ENCODE data around the gene DNAH8.

Gene DNAH8

DNA sequence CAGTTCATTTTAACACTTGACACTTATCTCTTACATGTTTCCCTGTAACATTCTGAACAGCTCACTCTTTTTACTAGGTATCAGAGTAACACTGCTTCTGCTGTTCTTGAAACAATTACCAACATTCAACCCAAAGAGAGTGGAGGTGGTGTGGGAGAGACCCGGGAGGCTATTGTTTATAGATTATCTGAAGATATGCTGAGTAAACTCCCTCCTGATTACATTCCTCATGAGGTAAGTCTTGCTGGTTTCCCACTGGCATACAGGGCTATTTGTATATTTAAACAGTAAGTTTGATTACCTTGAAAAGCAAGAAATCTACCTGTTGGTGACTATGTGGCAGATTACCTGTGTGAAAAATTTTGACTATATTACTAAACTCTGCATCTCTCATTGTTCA is 293.6 kb downstream of the DNAH8 start:
- no peak for DNase-seq (ENCODE audit: low read depth in 2 of 2)

DNA sequence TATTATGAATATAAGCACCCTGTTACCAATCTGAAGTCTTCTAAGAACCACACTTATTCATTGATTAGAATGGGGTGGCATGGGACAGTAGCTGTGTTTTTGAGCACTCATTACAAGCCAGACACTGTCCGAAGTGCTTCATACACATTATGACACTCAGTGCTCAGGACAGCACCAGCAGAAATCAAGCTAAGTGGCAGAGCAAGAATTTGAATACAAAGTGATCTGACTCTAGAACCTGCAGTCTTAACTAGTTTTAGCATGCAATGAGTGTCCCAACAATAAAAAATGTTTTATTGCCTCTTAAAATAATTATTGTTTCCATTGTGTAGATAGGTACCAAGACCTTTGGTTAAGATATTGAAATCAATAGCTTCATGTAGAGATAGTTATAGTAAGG is 294.4 kb downstream of the DNAH8 start:
- DNase-seq (ENCODE audit: low read depth in 2 of 2), result no peak

DNA sequence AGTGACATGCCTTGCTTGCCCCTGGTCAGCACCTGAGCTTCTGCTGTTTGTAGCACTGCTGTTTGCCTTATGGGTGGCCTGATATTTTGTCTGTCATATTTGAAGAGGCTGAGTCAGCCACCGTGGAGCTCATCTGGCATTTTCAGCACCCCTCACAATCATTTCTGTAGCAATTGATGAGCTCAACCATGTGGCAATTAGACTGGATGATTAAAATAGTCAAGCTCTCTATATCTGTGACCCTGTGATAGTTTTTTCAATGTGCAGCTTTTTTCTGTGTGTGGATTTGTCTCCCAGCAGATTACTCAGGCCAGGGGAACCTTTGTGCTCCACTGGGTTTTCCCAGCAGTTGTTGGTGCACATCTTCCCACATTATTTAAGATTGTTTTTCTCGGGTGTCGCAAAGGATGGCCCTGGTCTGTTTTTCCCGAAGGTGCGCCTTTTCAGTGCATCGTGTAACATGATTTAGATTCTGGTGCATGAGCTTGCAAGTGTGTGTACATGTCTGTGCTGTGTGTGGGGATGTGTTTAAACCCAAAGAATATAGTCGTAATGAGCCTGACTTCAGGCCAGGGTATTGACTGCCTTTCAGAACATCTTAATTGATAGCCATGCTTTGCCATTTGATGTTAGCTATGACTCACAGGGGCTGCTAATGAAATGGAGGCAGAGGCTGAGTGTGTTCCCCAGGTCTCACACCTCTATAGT is 301.9 kb downstream of the DNAH8 start:
- no peak for DNase-seq (ENCODE audit: low read depth in 2 of 2)

DNA sequence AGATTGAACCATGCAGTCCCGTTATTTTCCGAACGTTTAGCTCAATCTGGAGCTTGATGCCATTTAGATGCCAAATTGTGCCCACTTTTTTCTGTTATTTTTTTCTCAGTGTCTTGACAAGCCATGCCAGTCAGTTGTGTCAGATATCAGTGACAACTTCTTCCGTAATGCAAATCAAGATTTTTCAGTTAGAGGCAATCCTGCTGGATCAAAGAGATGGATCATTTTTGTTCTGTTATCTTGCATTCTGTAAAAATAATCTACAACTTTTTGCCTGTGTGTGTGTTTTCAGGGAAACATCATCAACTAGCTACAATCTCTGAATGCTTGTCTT is 302.4 kb downstream of the DNAH8 start:
- DNase-seq (ENCODE audit: low read depth in 2 of 2), result no peak

- no peak for DNase-seq (ENCODE audit: low read depth in 2 of 2)
Observed at GRCh38 chr6:39018103-39018502, 303.0 kb downstream of the DNAH8 start.

DNA sequence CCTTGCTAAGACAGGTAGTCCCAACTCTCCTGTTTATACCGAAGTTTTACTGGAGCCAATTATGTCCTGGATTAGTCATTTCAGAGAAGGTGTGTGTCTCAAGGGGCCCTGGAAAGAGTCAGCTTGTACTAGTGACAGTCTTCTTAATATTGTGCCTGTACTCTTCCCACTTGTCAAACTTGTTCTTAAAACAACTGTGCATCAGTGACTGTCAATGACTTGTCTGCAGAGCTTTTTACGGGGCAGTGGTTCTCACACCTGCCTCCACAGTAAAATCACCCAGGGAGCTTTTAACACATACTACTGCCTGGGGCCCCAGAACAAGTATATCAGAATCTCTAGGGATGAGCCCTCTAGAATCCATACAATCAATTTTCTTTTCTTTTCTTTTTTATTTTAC is 305.0 kb downstream of the DNAH8 start:
- no peak for DNase-seq (ENCODE audit: low read depth in 2 of 2)

DNA sequence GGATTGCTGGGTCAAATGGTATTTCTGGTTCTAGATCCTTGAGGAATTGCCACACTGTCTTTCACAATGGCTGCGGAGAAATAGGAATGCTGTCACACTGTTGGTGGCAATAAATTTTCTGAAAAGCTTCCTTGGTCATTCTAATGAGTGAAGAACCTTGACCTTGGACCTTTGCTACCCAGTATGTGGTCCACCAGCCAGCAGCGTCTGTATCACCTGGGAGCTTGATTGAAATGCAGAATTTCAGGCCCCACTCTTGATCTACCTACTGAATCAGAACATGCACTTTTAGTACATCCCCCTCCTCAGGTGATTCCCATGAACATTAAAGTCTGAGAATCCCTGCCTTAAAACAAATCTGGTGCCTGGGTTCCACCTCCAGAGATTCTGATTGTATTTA is 305.9 kb downstream of the DNAH8 start:
- no peak for DNase-seq (ENCODE audit: low read depth in 2 of 2)

DNA sequence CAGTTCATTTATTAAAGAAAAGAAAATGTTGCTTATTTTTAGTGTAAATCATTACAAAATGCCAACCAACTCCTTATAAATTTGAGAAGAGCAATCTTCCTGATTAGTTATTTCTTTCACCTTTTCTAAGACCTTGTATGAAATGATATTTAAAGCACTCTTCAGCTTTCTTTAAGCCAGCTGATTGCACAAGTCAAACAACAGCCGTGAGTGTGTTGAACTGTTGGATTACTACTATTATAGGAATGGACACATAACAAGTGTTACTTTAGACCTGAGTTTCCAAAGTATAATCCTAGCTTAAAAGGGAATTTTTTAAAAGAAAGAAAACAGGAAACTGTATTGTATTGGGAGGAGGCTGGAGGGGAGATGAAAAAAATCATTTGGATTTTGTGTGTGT is 306.7 kb downstream of the DNAH8 start:
- DNase-seq (ENCODE audit: low read depth in 2 of 2), result no peak

DNA sequence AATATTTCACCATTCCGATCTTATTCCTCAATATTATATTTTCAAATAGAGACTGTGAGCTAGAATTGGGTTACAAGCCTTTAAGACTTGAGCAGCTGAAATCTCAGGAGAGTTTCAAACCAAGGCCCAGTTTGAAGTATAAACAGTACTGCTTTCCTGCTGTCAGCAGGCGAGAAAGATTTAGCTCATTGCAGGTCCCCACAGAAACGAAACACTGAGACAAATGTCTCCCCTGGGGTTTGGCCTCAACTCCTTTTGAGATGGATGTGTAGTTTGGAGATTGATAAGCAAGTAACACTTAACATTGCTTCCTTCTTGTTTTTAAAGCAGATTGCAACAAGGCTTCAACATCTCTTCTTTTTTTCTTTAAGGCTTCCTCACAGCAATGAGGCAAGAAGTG is 311.1 kb downstream of the DNAH8 start:
- no peak for DNase-seq (ENCODE audit: low read depth in 2 of 2)

- peak; percentile 20 to 27 for DNase-seq (ENCODE audit: low read depth in 2 of 2)
Observed at GRCh38 chr6:39029156-39030011, 314.3 kb downstream of the DNAH8 start.

DNA sequence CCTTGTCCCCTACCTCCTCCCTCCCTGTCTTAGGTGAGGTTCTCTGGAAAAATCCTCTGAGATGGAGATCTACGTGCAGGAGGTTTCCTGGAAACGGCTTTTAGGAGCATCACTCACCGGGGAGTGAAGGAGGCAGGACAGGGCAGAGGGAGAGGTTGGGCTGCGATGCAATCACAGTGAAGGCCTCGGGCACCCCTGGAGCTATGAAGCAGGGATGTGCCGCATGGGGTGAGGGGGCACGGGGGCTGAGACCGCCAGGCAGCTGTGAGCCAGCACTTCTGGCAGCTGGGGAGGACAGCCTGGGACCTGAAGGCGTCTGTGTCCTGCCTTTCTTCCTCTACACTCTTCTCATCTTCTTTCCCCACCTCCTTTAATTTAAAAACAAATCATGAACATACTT is 320.6 kb downstream of the DNAH8 start:
- DNase-seq (ENCODE audit: low read depth in 2 of 2), result no peak

DNA sequence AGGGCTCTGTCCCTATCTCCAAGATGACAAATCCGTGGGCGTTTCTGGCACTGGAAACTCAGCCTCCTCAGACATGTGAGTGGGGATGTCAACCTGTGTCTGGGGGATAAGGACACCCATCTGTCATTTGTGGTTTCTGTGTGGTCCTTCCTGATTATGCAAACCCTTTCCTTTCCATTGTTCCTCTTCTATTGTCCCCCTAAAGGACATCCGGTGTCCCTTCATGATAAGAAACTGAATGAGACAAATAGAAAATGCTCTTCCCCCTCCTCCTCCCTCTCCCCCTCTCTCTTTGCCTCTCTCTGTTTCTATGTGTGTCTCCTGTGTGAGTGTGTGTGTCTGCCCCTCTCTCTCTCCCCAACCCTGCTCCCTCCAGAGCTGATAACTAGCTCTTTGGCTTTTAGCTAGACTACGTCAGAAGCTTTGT is 322.0 kb downstream of the DNAH8 start:
- no peak for DNase-seq (ENCODE audit: low read depth in 2 of 2)

DNA sequence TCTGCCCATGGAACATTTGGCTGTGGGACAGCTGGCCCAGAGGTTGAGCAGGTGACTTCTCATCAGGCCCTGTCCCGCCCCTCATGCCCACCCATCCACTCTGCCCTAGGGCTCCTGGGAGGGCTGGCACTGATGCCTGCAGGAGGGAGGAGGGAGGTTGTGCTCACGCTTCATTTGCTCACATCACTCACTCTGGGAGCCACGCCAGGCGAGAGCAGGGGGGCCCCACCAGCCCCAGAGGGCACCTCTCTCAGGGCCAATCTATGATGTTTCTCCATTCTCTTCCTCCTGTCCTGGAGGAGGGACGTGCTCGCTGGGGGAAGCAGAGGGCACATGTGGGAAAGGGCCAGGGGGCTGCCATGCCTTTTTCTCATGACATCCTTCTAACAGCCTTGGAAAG is 322.6 kb downstream of the DNAH8 start:
- DNase-seq (ENCODE audit: low read depth in 2 of 2), result no peak

DNA sequence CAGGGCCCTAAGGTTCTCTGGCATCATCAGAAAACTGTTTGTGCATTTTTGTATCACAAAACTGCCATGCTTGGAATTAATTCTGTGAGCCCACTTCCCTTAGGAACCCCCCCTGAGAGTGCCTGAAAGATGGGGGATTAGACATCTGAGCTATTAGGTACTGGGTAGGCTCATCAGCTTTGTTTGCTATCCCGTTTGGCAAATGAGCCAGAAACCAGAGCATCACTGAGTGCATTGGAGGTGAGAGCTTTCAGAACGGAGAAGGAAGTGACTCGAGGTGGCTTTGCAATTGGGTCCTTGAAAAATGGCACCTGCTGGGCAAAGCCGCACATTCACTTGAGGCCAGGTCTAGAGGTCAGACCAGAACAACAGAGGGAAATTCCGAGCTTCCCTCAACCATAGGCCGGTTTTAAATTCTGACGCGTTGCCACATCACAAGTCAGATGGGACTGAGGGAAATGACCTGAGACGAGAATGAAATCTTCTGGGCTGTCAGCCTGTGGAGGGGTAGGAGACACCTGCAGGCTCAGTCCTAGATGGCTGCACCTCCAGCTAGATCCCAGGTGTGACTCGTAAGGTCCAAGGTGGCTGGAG is 325.1 kb downstream of the DNAH8 start:
- DNase-seq (ENCODE audit: low read depth in 2 of 2), result no peak

- DNase-seq (ENCODE audit: low read depth in 2 of 2), result no peak
Observed at GRCh38 chr6:39041072-39041471, 326.0 kb downstream of the DNAH8 start.

DNA sequence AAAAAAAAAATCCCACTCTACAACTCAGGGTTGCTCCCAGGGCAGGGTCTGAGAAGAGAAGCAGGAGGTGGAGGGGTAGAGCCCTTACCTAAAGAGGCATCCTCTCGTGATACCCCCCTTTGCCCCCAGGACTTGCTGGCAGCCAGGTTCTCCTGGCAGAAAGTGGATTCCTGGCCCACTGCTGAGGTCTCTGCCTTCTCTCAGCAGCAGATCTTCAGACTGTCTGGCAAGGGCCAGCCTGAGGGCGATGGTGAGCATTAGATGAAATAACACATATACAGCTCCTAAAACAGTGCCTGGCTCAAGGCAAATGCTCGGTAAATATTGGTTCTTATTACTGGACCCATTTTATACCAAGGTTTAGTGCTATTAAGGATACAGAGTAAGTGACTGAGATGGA is 328.7 kb downstream of the DNAH8 start:
- DNase-seq (ENCODE audit: low read depth in 2 of 2), result no peak

- no peak for DNase-seq (ENCODE audit: low read depth in 2 of 2)
Observed at GRCh38 chr6:39044181-39044580, 329.1 kb downstream of the DNAH8 start.

GRCh38 chr6:39047434-39048327 is 332.6 kb downstream of the DNAH8 start:
- DNase-seq (ENCODE audit: low read depth in 2 of 2), result no peak

DNA sequence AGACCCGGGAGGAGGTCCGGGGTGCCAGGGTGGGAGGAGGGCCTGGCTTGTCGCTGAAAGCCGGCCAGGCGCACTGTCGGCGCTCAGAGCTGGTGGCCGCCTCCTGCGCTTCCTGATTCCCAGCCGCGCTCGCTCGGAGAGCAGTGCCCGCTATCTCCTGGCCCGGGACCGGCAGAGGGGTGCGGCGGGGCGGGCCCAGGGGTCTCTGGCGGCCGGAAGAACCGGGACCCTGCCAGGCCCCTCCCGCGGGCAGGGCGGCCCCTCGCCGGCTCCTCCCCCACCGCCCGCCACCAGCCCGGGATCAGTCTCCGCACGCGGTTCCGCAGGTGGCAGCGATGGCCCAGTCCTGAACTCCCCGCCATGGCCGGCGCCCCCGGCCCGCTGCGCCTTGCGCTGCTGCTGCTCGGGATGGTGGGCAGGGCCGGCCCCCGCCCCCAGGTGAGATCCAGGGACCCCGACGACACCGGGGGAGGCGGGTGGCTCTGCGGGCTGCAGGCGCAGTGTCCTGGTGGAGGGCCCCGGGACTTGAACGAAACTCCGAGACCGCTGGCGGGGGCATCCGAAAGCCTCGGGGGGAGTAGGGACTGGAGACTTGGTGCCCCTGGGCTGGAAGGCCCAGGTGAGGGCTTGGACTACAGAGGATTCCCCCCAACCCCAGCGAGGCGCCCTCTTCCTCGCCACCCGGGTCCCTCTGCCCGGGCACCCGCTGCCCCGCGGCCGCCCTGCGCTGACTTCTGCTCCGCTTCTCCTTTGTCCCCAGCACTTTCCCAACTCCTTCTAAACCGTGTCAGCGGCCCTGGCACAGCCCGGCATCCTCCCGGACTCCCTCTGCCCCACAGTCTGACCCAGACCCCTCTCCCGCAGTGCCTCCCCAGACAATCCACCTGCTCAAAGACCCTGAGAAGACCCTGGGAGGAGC is 333.6 kb downstream of the DNAH8 start, which contains the start of gene GLP1R:
Gene GLP1R (plus strand): TSS at position 301 of the 919 bp plus-strand sequence. CDS start 60 bp downstream, at position 361.
- DNase-seq (ENCODE audit: low read depth in 2 of 2), result no peak

- DNase-seq (ENCODE audit: low read depth in 2 of 2), result no peak
Observed at GRCh38 chr6:39049575-39050283, 334.6 kb downstream of the DNAH8 start.
